HG03354 (cell line): Measurements from ENCODE around the gene ENO2.
A peak's percentile ranks its signal among the peaks of the same experiment; 100 is the strongest.
"Not testable (repeated sequence)": the region's sequence is repeated elsewhere in the genome, so short reads cannot be mapped to it uniquely, and the experiment has no call there.

Source experiments
- ATAC-seq: cut with Tn5 transposase; IDR thresholded peaks from one replicate; pipeline ENCODE4 v1.9.1; 2021; ENCODE audit warnings: mild to moderate bottlenecking; ENCODE audit not compliant: unreplicated experiment, poor library complexity, severe bottlenecking

The ENO2 gene

GRCh38 chr12:6914246-6914946 is at the start of gene ENO2:
ENO2 (plus strand) TSS chr12:6914580; CDS start chr12:6915833, 1,253 bp downstream.
- peak; percentile 83 for ATAC-seq

DNA sequence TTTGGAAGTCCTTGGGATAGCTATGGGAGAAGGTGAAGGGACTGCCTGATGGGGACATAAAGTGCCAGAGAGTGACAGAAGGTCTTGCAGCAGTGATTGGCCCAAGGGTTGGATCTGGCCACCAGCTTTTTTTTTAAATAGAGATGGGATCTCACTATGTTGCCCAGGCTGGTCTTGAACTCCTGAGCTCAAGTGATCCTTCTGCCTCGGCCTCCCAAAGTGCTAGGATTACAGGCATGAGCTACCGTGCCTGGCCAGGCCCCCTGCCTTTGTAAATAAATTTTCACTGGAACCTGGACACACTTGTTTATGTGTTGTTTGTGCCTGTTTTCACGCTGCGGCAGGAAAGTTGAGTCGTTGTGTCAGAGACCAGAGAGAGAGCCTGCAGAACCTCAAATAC is 49.1 kb upstream of the ENO2 start:
- ATAC-seq: not testable (repeated sequence)

GRCh38 chr12:6866163-6866919 is 48.0 kb upstream of the ENO2 start:
- no peak for ATAC-seq

DNA sequence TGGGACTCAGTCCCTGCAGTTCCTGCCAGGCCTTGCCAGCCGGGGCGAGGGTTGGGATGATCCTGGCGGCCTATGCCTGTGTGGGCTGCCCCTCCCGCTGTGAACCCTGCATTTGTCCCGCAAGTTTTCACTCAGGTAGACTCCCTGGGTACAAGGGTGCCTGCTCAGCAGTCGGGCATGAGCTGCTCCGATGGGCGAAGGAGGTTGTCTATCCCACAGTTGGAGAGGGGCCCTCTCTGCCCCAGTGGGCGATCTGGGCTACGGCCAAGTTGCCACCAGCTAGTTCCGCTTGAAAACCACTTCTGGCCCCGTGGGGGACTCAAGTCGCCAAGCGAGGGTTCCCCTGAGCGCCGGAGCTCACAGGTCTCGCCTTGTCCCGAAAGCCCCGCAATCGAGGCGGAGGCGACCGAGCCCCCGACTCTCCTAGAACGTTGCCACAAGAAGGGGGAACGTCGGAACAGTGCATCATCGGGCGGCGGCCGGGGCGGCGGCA is 47.4 kb upstream of the ENO2 start:
- ATAC-seq: peak; percentile 15

DNA sequence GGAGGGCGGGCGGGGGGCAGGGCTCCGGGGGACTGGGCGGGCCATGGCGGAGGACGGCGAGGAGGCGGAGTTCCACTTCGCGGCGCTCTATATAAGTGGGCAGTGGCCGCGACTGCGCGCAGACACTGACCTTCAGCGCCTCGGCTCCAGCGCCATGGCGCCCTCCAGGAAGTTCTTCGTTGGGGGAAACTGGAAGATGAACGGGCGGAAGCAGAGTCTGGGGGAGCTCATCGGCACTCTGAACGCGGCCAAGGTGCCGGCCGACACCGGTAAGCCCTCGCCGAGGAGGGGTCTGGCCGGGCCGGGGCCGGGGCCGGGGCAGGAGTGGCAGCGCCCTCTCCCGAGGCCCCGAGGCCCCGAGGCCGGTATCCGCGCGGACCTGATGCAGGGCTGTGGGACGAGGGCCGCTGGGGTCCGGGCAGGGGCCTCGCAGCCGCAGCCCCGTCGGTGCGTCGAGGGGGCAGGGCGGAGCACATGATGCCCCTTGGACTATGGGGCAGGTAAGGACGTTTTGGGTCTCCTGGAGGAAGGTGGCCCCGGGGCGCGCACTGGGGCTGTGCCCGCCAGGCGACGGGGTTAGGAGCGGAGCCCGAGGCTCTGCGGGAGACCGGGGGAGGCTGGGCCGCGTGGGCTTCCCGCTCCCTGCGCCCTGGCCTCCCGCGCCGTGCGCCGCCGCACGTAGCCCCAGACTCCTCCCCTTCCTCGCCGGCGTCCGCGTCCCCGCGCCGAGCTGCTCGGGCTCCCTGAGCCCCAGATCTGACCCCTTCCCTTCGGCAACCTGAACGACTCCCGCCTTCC is 46.8 kb upstream of the ENO2 start, which contains the start of gene TPI1:
Gene TPI1 (plus strand): TSS at position 119 of the 798 bp plus-strand sequence. CDS start 36 bp downstream, at position 155.
- ATAC-seq: peak; percentile 66

DNA sequence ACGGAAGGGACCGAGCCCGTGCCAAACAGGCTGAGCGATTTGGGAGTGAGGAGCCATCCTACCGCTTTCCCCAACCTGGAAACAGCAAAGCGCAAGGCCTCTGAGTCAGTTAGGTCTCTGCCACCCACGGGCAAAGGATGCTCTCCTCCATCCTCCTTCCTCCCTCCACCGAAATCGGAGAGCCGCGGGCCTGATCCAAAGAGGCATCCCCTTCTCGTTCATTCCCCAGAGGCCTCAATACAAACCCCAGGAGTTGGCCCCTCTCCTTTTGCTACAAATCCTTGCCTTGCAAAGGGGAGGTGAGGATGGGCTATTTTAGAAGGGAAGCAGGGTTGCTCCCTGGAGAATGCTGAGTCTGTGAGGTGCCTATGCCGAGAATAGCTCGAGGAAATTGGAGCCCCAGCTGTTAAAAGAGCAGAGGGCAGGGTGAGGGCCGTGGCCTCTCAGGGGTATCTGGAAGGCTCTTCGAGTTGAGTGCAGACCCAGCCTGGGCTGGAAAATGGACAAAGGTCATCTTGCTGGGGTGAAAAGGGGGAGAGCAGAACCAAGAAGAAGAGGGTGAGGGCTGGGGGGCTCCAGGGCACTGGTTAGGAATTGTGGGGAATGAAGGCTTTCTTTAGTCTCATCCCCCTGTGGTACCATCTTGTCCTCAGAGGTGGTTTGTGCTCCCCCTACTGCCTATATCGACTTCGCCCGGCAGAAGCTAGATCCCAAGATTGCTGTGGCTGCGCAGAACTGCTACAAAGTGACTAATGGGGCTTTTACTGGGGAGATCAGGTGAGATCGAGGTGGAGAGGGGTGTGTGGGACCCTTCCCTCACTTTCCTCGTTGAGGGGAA is 46.0 kb upstream of the ENO2 start:
- ATAC-seq: no peak

GRCh38 chr12:6869049-6870021 is 45.0 kb upstream of the ENO2 start:
- no peak for ATAC-seq

- ATAC-seq: not testable (repeated sequence)
These were observed 44.1 kb upstream of the ENO2 start for GRCh38 chr12:6870304-6870703.

DNA sequence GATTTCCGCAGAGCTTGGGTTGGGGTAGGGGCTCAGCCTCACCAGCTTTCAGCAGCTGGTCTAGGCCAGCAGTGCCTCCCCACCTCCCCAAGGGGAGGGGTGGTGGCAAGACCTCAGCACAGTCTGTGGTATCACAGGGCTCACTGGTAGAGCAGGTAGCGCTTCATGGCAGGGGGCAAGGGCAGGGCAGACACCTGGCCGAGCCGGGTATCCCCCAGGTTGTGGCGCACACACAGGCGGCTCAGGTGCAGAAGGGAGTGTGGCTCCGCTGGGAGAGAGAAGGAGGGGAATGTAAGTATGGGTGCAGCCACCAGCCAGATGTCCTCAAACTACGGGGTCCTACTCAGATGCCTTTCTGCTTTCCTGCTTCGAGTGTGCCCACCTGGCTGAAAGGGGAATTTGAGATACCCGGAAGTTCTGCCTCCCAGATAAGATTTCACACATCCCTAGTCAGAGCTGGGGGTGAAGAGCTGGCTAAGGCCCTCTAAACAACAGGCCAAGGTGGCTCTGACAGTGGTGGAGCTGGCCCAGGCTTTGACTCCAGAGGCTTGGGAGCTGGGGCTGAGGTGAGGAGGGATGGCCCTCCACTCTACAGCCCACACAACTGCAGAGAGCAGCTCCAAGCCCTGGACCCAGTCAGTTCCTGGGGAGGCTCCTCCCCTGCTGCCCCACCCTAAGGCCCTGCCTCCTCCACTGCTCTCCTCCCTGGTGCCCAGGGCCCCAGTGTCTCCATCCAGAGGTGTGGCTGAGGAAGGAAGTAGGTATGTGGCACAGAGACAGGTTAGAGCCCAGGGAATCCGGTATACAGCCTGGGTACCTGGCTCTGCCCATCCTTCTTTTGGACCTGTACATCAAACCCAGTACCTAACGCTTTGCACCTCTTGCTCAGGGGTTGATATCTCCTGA is 43.1 kb upstream of the ENO2 start:
- ATAC-seq: no peak

- ATAC-seq: peak; percentile 27
These were observed 42.0 kb upstream of the ENO2 start for GRCh38 chr12:6872073-6873048.

DNA sequence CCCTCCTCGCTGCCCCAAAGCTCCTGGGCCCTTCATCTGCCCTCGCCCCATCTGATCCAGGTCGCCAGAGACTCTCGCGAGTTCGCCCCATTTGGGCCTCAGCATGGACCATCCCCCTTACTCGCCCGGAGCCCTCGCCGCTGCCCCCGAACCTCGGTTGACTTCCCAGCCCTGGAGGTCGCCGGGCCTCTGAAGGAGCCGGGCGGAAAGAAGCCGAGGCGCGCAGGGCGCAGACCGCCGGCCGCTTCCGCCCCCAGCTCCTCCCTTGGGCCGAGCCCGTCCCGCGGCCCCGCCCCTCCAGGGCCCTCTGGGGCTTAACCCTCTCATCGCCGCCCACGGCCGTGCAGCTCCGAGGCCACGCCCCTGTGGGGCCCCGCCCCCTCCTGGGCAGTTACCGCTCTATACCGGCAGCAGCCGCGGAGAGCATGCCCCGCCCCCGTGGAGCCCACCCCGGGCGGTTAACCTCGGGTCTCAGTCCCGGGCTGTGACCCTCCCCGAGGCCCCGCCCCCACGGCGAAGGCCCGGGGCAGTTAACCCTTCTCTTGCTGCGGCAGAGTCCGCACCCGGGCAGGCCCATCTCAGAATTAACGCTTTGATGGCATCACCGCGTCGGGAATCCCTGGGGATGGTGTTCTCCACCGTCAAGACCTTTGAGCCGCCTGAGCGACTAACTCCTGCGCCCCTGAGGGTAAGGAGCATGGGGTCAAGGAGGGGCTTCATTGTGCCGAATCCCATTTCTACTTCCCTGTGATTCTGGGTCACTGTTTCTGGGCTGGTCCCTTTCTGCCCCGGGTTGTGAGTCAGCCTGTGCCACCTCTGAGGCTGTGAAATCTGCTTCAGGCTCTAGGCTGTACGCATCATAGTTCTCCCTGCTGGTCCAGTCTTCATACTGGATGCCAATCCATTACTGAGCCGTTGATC is 41.0 kb upstream of the ENO2 start, which contains the start of gene SPSB2:
Gene SPSB2 (minus strand): TSS at position 210 of the 921 bp plus-strand sequence. CDS start 402 bp downstream, outside the sequence.
- ATAC-seq: peak; percentile 79

- not testable (repeated sequence) for ATAC-seq
These were observed 40.4 kb upstream of the ENO2 start for GRCh38 chr12:6874015-6874368.

GRCh38 chr12:6879824-6880223 is 34.6 kb upstream of the ENO2 start:
- not testable (repeated sequence) for ATAC-seq

GRCh38 chr12:6883252-6883651 is 31.1 kb upstream of the ENO2 start:
- ATAC-seq: no peak

DNA sequence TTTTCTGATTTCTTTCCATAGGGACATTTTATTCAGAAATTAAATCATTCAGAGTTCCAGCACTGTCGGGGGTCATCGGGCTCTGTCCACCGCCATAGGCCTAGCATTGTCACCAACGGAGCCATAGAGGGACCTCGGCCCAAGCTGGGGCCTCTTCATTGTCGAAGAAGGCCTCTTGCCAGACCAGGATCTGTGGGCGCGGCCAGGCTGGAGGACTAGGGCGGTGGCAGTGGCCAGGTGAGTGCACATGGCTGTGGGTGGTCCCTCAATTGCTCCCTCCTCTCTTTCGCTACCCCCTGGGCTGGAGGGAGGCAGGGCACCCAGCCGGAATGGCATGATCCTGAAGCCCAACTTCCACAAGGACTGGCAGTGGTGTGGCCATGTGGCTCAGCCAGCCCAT is 30.7 kb upstream of the ENO2 start:
- no peak for ATAC-seq
